GM23338 (cell line): Measurements from ENCODE around the gene VAPA. TPM values are rescaled to one million over a fixed set of nuclear protein-coding genes. Genes with fewer than 3 reads are reported as not detected.

Experiments used
- ATAC-seq: fragments of 200-7000 bp; cut with Tn5 transposase; 3 replicates; pipeline ENCODE4 v1.9.1; 2020
- DNase-seq: peaks from one replicate; pipeline ENCODE4 v3.0.0-alpha.2; 2015; ENCODE audit warnings: low spot score
- H2AFZ ChIP-seq: fragments of 200-600 bp; sonication (generic); 2 replicates; pipeline ENCODE4 v1.8.0; 2016; ENCODE audit warnings: antibody characterized with exemption, mild to moderate bottlenecking, moderate library complexity
- H3F3A ChIP-seq: fragments of 200-600 bp; sonication (generic); replicated peaks from 2 replicates; pipeline ENCODE4 v1.8.0; 2017; ENCODE audit warnings: antibody characterized with exemption, mixed run types, low read depth
- H3K27ac ChIP-seq: fragments of 200-600 bp; sonication (generic); 2 replicates; pipeline ENCODE4 v1.6.1; 2016; ENCODE audit warnings: low read depth
- H3K27me3 ChIP-seq: fragments of 200-600 bp; sonication (generic); 2 replicates; pipeline ENCODE4 v1.8.0; 2016; ENCODE audit warnings: mild to moderate bottlenecking, mixed run types, moderate library complexity; ENCODE audit not compliant: insufficient read depth
- H3K36me3 ChIP-seq: fragments of 200-600 bp; sonication (generic); 2 replicates; pipeline ENCODE4 v1.8.0; 2016; ENCODE audit warnings: mild to moderate bottlenecking; ENCODE audit not compliant: insufficient read depth
- H3K4me1 ChIP-seq: fragments of 200-600 bp; sonication (generic); 2 replicates; pipeline ENCODE4 v1.8.0; 2016; ENCODE audit warnings: mild to moderate bottlenecking, moderate library complexity; ENCODE audit not compliant: insufficient read depth
- H3K4me2 ChIP-seq: fragments of 200-600 bp; sonication (generic); 2 replicates; pipeline ENCODE4 v1.7.1; 2017; ENCODE audit warnings: mixed run types
- H3K4me3 ChIP-seq: fragments of 200-600 bp; sonication (generic); 2 replicates; pipeline ENCODE4 v1.6.1; 2016; ENCODE audit warnings: mixed run types
- H3K79me2 ChIP-seq: fragments of 200-600 bp; sonication (generic); replicated peaks from 2 replicates; pipeline ENCODE4 v1.8.0; 2017; ENCODE audit warnings: mild to moderate bottlenecking; ENCODE audit not compliant: insufficient read depth
- H3K9me2 ChIP-seq: fragments of 200-600 bp; sonication (generic); 2 replicates; pipeline ENCODE4 v1.8.0; 2017; ENCODE audit not compliant: insufficient read depth
- H4K20me1 ChIP-seq: fragments of 200-600 bp; sonication (generic); replicated peaks from 2 replicates; pipeline ENCODE4 v1.8.0; 2017; ENCODE audit warnings: mild to moderate bottlenecking; ENCODE audit not compliant: insufficient read depth
- H3K27ac Mint-ChIP-seq: 2 replicates; pipeline ENCODE4 v1.8.0; 2020; ENCODE audit warnings: inconsistent platforms, mild to moderate bottlenecking, moderate library complexity, mixed read lengths
- H3K27me3 Mint-ChIP-seq: 3 replicates; pipeline ENCODE4 v1.8.0; 2022; ENCODE audit warnings: low read depth, mild to moderate bottlenecking, moderate library complexity, mixed read lengths, inconsistent platforms; ENCODE audit not compliant: insufficient read depth, poor library complexity
- H3K36me3 Mint-ChIP-seq: 3 replicates; pipeline ENCODE4 v1.8.0; 2021; ENCODE audit warnings: low read depth, mild to moderate bottlenecking, inconsistent platforms, moderate library complexity, mixed read lengths
- H3K4me1 Mint-ChIP-seq: 3 replicates; pipeline ENCODE4 v1.8.0; 2020; ENCODE audit warnings: mild to moderate bottlenecking, inconsistent platforms, mixed read lengths
- H3K4me3 Mint-ChIP-seq: 3 replicates; pipeline ENCODE4 v1.8.0; 2021; ENCODE audit warnings: moderate library complexity, mild to moderate bottlenecking, inconsistent platforms, mixed read lengths
- H3K9me3 Mint-ChIP-seq: 3 replicates; pipeline ENCODE4 v1.8.0; 2020; ENCODE audit warnings: moderate library complexity, mild to moderate bottlenecking, inconsistent platforms, mixed read lengths
- CREB1 ChIP-seq: fragments of 250-450 bp; sonication (Bioruptor Pico); IDR thresholded peaks from 2 replicates; pipeline ENCODE4 v1.5.0; 2020; ENCODE audit warnings: low read depth, mild to moderate bottlenecking, moderate library complexity
- CTCF ChIP-seq, 2 experiments: fragments of 200-600 bp in 1 of 2; sonication (generic) in 1 of 2; conservative IDR thresholded peaks; 2 replicates each; pipeline versions ENCODE4 v1.5.1 to v1.6.1; 2016 to 2017; ENCODE audit warnings: antibody characterized with exemption in 2 of 2, low read depth in 2 of 2, mild to moderate bottlenecking in 2 of 2, moderate library complexity in 1 of 2
- EZH2 ChIP-seq: fragments of 200-600 bp; sonication (generic); IDR thresholded peaks from one replicate; pipeline ENCODE4 v1.8.0; 2017; ENCODE audit warnings: antibody characterized with exemption, mild to moderate bottlenecking, low read depth; ENCODE audit not compliant: unreplicated experiment
- EZH2phosphoT487 ChIP-seq: fragments of 200-600 bp; sonication (generic); IDR thresholded peaks from one replicate; pipeline ENCODE4 v1.8.1; 2018; ENCODE audit warnings: antibody characterized with exemption; ENCODE audit not compliant: unreplicated experiment
- JUNB ChIP-seq: IDR thresholded peaks from one replicate; pipeline ENCODE4 v1.6.1; 2016; ENCODE audit warnings: antibody characterized with exemption; ENCODE audit not compliant: unreplicated experiment
- NANOG ChIP-seq: IDR thresholded peaks from 2 replicates; pipeline ENCODE4 v1.6.1; 2016; ENCODE audit warnings: antibody characterized with exemption, borderline replicate concordance
- POLR2AphosphoS5 ChIP-seq: IDR thresholded peaks from 2 replicates; pipeline ENCODE4 v1.6.1; 2016; ENCODE audit warnings: antibody characterized with exemption, low read depth
- STAT1 ChIP-seq: IDR thresholded peaks from one replicate; pipeline ENCODE4 v1.6.1; 2016; ENCODE audit warnings: antibody characterized with exemption; ENCODE audit not compliant: unreplicated experiment
- ZNF114 ChIP-seq: fragments of 250-450 bp; sonication (Bioruptor Pico); IDR thresholded peaks from 2 replicates; pipeline ENCODE4 v1.5.0; 2020; ENCODE audit warnings: mild to moderate bottlenecking, moderate library complexity
- polyA plus RNA-seq: library from polyadenylated mRNA; unstranded; fragments of >200 nt; fragmentation: Nextera tagmentation; extraction: Ambion mirVana; gene quantifications from 2 replicates; pipeline ENCODE4 v1.2.1, GENCODE V29; 2016
- total RNA-seq: library from RNA; depleted of rRNA; stranded (reverse); fragments of >200 nt; shearing (Covaris generic); gene quantifications from 2 replicates; pipeline ENCODE4 v1.2.3, GENCODE V29; 2014
- TF ChIP-seq, protein P1 (sequence below): IDR thresholded peaks from 2 replicates; pipeline ENCODE4 v1.6.1; 2016; ENCODE audit warnings: antibody characterized with exemption
- TF ChIP-seq, protein P2 (sequence below): IDR thresholded peaks from one replicate; pipeline ENCODE4 v1.6.1; 2018; ENCODE audit warnings: antibody characterized with exemption; ENCODE audit not compliant: unreplicated experiment
- TF ChIP-seq, protein P3 (sequence below): fragments of 250-450 bp; sonication (Bioruptor Pico); IDR thresholded peaks from 2 replicates; pipeline ENCODE4 v1.5.0; 2020; ENCODE audit warnings: mild to moderate bottlenecking, moderate library complexity

The VAPA gene
- total and polyA plus RNA-seq, 2 experiments from 2014 or later, result 162 to 178 TPM

- TF ChIP-seq, protein P1, sequence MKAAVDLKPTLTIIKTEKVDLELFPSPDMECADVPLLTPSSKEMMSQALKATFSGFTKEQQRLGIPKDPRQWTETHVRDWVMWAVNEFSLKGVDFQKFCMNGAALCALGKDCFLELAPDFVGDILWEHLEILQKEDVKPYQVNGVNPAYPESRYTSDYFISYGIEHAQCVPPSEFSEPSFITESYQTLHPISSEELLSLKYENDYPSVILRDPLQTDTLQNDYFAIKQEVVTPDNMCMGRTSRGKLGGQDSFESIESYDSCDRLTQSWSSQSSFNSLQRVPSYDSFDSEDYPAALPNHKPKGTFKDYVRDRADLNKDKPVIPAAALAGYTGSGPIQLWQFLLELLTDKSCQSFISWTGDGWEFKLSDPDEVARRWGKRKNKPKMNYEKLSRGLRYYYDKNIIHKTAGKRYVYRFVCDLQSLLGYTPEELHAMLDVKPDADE, result no peak
Observed at GRCh38 chr18:9987931-9988330, 74.1 kb downstream of the VAPA start (continued).

- Histone ChIP-seq H3K27ac (no peak overlapping the region), H3K4me3 (no peak overlapping the region), H2AFZ (peak overlapping the region; percentile 80; the same call in 1 of the 2 replicates), H3K36me3 (no peaks in the 10 kb centered on the region), H3K79me2 (no peaks in the 10 kb centered on the region), H3K9me2 (no peaks in the 10 kb centered on the region; the same call in 1 of the 2 replicates), H3K4me1 (no peaks in the 10 kb centered on the region), H3K4me2 (no peak overlapping the region), H4K20me1 (no peaks in the 10 kb centered on the region), H3K27me3 (no peaks in the 10 kb centered on the region), H3F3A (no peaks in the 10 kb centered on the region)
- DNase-seq, result no peak
- H3K36me3 Mint-ChIP-seq, result no peaks in the 10 kb centered on the region
- no peak overlapping the region for H3K4me3 Mint-ChIP-seq
- no peaks in the 10 kb centered on the region for H3K9me3 Mint-ChIP-seq
- ATAC-seq, result no peak
- H3K4me1 Mint-ChIP-seq, result no peaks in the 10 kb centered on the region
- peaks cover 5% of the 10 kb centered on the region for H3K27me3 Mint-ChIP-seq
- no peak overlapping the region for H3K27ac Mint-ChIP-seq
- TF ChIP-seq NANOG, result no peak
- TF ChIP-seq STAT1, result no peak
- TF ChIP-seq CREB1, result no peak
- TF ChIP-seq POLR2AphosphoS5, result no peak
- TF ChIP-seq, protein P2, sequence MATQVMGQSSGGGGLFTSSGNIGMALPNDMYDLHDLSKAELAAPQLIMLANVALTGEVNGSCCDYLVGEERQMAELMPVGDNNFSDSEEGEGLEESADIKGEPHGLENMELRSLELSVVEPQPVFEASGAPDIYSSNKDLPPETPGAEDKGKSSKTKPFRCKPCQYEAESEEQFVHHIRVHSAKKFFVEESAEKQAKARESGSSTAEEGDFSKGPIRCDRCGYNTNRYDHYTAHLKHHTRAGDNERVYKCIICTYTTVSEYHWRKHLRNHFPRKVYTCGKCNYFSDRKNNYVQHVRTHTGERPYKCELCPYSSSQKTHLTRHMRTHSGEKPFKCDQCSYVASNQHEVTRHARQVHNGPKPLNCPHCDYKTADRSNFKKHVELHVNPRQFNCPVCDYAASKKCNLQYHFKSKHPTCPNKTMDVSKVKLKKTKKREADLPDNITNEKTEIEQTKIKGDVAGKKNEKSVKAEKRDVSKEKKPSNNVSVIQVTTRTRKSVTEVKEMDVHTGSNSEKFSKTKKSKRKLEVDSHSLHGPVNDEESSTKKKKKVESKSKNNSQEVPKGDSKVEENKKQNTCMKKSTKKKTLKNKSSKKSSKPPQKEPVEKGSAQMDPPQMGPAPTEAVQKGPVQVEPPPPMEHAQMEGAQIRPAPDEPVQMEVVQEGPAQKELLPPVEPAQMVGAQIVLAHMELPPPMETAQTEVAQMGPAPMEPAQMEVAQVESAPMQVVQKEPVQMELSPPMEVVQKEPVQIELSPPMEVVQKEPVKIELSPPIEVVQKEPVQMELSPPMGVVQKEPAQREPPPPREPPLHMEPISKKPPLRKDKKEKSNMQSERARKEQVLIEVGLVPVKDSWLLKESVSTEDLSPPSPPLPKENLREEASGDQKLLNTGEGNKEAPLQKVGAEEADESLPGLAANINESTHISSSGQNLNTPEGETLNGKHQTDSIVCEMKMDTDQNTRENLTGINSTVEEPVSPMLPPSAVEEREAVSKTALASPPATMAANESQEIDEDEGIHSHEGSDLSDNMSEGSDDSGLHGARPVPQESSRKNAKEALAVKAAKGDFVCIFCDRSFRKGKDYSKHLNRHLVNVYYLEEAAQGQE, result no peak
- TF ChIP-seq EZH2phosphoT487, result no peak
- TF ChIP-seq, protein P1, result no peak
- TF ChIP-seq EZH2, result no peak
- TF ChIP-seq, protein P3, sequence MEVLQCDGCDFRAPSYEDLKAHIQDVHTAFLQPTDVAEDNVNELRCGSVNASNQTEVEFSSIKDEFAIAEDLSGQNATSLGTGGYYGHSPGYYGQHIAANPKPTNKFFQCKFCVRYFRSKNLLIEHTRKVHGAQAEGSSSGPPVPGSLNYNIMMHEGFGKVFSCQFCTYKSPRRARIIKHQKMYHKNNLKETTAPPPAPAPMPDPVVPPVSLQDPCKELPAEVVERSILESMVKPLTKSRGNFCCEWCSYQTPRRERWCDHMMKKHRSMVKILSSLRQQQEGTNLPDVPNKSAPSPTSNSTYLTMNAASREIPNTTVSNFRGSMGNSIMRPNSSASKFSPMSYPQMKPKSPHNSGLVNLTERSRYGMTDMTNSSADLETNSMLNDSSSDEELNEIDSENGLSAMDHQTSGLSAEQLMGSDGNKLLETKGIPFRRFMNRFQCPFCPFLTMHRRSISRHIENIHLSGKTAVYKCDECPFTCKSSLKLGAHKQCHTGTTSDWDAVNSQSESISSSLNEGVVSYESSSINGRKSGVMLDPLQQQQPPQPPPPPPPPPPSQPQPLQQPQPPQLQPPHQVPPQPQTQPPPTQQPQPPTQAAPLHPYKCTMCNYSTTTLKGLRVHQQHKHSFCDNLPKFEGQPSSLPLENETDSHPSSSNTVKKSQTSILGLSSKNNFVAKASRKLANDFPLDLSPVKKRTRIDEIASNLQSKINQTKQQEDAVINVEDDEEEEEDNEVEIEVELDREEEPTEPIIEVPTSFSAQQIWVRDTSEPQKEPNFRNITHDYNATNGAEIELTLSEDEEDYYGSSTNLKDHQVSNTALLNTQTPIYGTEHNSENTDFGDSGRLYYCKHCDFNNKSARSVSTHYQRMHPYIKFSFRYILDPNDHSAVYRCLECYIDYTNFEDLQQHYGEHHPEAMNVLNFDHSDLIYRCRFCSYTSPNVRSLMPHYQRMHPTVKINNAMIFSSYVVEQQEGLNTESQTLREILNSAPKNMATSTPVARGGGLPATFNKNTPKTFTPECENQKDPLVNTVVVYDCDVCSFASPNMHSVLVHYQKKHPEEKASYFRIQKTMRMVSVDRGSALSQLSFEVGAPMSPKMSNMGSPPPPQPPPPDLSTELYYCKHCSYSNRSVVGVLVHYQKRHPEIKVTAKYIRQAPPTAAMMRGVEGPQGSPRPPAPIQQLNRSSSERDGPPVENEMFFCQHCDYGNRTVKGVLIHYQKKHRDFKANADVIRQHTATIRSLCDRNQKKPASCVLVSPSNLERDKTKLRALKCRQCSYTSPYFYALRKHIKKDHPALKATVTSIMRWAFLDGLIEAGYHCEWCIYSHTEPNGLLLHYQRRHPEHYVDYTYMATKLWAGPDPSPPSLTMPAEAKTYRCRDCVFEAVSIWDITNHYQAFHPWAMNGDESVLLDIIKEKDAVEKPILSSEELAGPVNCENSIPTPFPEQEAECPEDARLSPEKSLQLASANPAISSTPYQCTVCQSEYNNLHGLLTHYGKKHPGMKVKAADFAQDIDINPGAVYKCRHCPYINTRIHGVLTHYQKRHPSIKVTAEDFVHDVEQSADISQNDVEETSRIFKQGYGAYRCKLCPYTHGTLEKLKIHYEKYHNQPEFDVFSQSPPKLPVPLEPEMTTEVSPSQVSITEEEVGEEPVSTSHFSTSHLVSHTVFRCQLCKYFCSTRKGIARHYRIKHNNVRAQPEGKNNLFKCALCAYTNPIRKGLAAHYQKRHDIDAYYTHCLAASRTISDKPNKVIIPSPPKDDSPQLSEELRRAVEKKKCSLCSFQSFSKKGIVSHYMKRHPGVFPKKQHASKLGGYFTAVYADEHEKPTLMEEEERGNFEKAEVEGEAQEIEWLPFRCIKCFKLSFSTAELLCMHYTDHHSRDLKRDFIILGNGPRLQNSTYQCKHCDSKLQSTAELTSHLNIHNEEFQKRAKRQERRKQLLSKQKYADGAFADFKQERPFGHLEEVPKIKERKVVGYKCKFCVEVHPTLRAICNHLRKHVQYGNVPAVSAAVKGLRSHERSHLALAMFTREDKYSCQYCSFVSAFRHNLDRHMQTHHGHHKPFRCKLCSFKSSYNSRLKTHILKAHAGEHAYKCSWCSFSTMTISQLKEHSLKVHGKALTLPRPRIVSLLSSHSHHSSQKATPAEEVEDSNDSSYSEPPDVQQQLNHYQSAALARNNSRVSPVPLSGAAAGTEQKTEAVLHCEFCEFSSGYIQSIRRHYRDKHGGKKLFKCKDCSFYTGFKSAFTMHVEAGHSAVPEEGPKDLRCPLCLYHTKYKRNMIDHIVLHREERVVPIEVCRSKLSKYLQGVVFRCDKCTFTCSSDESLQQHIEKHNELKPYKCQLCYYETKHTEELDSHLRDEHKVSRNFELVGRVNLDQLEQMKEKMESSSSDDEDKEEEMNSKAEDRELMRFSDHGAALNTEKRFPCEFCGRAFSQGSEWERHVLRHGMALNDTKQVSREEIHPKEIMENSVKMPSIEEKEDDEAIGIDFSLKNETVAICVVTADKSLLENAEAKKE (CRISPR knock-in tag), result no peak
- no peak for TF ChIP-seq ZNF114
- TF ChIP-seq CTCF (conservative IDR thresholded peaks at IDR 0.05; ENCODE audit: low read depth in 2 of 2), result no peak
- no peak for TF ChIP-seq JUNB
Observed at GRCh38 chr18:9988665-9989064, 74.8 kb downstream of the VAPA start.
